GM18909 (cell line): ENCODE data around the gene ANXA7.

Experiments
- ATAC-seq: cut with Tn5 transposase; IDR thresholded peaks from one replicate; pipeline ENCODE4 v1.9.1; 2021; ENCODE audit warnings: mild to moderate bottlenecking; ENCODE audit not compliant: unreplicated experiment, poor library complexity

The ANXA7 gene

GRCh38 chr10:73413528-73414229 lies at the start of gene ANXA7:
Gene ANXA7, minus strand, starts transcription at chr10:73414058. Its CDS starts 13,202 bp downstream, at chr10:73400856.
- ATAC-seq, result peak; percentile 87

- ATAC-seq, result no peak
Measured at GRCh38 chr10:73460897-73461296, 47.0 kb upstream of the ANXA7 start.

- ATAC-seq, result no peak
Measured at GRCh38 chr10:73459683-73460314, 45.9 kb upstream of the ANXA7 start.

GRCh38 chr10:73456187-73456890 lies 42.5 kb upstream of the ANXA7 start:
- no peak for ATAC-seq

GRCh38 chr10:73449113-73449512 lies 35.3 kb upstream of the ANXA7 start:
- ATAC-seq, result no peak

GRCh38 chr10:73448384-73448783 lies 34.5 kb upstream of the ANXA7 start:
- no peak for ATAC-seq

- ATAC-seq, result no peak
Measured at GRCh38 chr10:73446926-73447325, 33.1 kb upstream of the ANXA7 start.

GRCh38 chr10:73444457-73444856 lies 30.6 kb upstream of the ANXA7 start:
- ATAC-seq, result no peak

GRCh38 chr10:73439605-73440312 lies 25.9 kb upstream of the ANXA7 start:
- ATAC-seq, result no peak

GRCh38 chr10:73439055-73439454 lies 25.2 kb upstream of the ANXA7 start:
- ATAC-seq, result no peak

- no peak for ATAC-seq
Measured at GRCh38 chr10:73433538-73433867, 19.6 kb upstream of the ANXA7 start, which contains the start of gene MSS51. Gene MSS51, minus strand, starts transcription at chr10:73433561. Its CDS starts 5,277 bp downstream, at chr10:73428284.

- no peak for ATAC-seq
Measured at GRCh38 chr10:73432646-73433537, 19.0 kb upstream of the ANXA7 start.

- no peak for ATAC-seq
Measured at GRCh38 chr10:73426318-73426717, 12.5 kb upstream of the ANXA7 start.

- no peak for ATAC-seq
Measured at GRCh38 chr10:73424478-73424877, 10.6 kb upstream of the ANXA7 start.

- no peak for ATAC-seq
Measured at GRCh38 chr10:73423309-73423708, 9.5 kb upstream of the ANXA7 start.

- no peak for ATAC-seq
Measured at GRCh38 chr10:73416571-73416970, 2.7 kb upstream of the ANXA7 start.

- ATAC-seq, result peak; percentile 39
Measured at GRCh38 chr10:73414230-73414945, 530 bp upstream of the ANXA7 start.

- ATAC-seq, result peak; percentile 39
Measured at GRCh38 chr10:73413108-73413527, 740 bp downstream of the ANXA7 start.

GRCh38 chr10:73410897-73411296 lies 3.0 kb downstream of the ANXA7 start:
- ATAC-seq, result no peak
